GM19467 (cell line): ENCODE data around the gene KCNH6.

Source experiments
- ATAC-seq: cut with Tn5 transposase; IDR thresholded peaks from one replicate; pipeline ENCODE4 v1.9.1; 2021; ENCODE audit warnings: mild to moderate bottlenecking, moderate library complexity; ENCODE audit not compliant: unreplicated experiment

KCNH6 gene

DNA sequence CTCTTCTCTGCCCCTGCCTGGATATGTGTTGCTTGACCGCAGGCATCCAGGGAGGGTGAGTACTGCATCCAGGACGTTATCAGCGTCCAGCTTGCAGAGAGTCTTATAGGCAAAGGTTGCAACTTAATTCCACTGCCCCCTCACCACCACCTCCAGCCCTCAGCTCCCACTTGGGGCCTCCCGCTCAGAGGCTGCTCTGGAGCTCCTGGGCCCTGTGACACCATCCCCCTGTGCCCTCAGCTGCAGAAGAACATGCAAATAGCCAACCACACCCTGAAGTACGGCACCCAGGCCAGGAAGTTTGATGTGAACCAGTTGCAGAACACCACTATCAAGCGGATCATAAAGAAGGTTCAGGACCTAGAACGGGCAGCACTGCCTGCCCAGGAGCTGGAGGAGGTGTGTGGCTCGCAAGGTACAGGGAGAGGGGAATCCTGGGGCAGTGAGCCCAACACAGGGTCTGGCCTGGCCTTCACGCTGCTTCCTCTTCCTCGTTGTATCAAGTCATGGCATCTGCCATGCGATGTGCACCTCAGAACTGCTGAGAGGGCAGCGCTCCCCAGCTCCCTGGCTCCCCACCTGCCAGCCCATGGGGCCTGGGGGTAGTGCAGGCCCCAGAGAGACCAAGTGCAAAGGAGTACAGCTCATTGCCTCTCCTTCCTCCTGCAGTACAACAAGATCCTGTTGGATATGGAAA is 36.7 kb upstream of the KCNH6 start:
- no peak for ATAC-seq

GRCh38 chr17:63487014-63487339 is 36.2 kb upstream of the KCNH6 start:
- ATAC-seq: no peak

- ATAC-seq: no peak
Observed at GRCh38 chr17:63488851-63489250, 34.3 kb upstream of the KCNH6 start.

GRCh38 chr17:63489291-63489690 is 33.9 kb upstream of the KCNH6 start:
- no peak for ATAC-seq

DNA sequence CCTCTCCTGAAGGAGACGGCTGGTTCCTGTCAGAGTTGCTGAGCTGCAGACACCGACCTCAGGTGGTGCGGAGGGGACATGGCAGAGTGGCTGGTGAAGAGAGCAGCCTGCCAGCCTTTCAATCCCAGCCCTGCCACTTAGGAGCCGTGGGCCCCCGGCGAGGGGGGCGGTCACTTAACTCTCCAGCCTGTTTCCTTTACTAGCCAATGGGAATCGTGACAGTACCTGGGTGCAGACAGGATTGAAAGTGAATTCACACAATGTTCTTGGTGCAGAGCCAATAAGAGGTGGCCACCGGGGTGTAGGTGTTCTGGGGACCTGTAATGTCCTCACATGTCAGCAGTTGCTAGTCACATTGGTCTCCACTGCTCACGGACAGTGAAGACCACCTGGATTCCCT is 32.8 kb upstream of the KCNH6 start:
- no peak for ATAC-seq

GRCh38 chr17:63490858-63491400 is 32.2 kb upstream of the KCNH6 start:
- no peak for ATAC-seq

- ATAC-seq: no peak
Observed at GRCh38 chr17:63491413-63491812, 31.7 kb upstream of the KCNH6 start.

DNA sequence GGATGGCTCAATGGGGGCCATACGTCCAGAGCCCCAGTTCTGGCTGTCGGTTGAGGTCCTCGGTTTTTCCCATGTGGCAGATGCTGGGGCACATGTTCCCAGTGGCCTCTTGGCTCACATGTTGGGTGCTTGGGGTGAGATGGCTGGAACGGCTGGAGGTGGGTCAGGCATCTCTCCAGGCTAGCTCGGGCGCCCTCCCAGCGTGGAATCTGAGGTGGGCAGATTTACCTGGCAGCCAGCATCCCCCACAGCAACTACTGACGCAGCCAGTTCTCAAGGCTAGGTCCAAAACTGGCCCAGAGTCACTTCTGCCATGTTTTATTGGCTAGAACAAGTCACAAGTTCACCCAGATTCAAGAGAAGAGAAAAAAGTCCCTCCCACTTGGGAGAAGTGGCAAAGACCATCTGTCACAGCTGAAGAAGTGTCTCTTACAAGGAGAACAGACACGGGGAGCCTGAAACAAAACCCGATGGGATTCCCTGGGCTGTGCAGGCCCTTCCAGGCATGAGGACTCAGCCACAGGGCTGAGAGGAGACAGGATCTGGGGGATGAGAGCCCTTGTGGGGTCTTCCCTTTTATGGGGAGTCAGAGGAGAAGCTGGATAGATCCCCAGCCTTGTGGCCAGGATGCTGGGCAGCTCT is 31.1 kb upstream of the KCNH6 start:
- ATAC-seq: no peak

GRCh38 chr17:63492940-63493339 is 30.2 kb upstream of the KCNH6 start:
- no peak for ATAC-seq

- ATAC-seq: no peak
Observed at GRCh38 chr17:63493411-63493810, 29.7 kb upstream of the KCNH6 start.

- no peak for ATAC-seq
Observed at GRCh38 chr17:63494300-63494928, 28.7 kb upstream of the KCNH6 start.

- ATAC-seq: no peak
Observed at GRCh38 chr17:63495491-63495890, 27.7 kb upstream of the KCNH6 start.

GRCh38 chr17:63496177-63496576 is 27.0 kb upstream of the KCNH6 start:
- ATAC-seq: no peak

GRCh38 chr17:63496663-63497400 is 26.3 kb upstream of the KCNH6 start:
- ATAC-seq: no peak

DNA sequence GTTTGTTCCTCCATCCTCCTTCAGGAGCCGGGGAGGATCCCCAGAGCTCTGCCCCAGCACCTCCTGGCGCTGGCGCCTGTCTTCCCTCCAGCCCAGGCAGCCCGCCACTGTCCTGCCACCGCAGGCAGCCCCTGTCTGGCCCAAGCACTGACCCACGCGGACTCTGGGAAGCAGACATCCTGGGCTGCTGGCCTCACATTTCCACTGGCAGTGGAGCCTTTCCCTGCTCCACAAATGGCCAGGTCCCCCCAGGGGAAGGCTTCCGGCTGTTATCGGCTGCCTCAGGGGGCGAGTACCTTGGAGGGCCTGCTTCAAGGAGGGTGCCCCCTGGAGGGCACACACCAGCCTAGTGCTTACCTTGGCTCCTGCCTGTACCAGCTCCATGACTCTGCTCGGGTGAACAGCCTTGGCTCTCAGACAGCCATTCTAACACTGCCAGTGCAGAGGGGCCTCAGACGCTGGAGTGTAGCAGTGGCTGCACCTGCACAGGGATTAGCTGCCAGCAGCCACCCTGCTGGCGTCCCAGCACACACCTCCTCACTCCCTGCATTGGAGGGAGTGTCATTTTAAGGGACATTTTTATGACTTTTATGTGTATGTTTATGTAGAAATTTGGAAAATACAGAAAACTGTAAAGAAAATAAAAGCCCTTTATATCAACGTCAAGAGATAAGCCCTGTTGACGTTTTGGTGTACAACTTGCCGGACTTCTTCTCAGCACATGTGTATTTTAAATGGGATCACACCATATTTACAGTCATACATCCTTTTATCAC is 25.3 kb upstream of the KCNH6 start:
- no peak for ATAC-seq

DNA sequence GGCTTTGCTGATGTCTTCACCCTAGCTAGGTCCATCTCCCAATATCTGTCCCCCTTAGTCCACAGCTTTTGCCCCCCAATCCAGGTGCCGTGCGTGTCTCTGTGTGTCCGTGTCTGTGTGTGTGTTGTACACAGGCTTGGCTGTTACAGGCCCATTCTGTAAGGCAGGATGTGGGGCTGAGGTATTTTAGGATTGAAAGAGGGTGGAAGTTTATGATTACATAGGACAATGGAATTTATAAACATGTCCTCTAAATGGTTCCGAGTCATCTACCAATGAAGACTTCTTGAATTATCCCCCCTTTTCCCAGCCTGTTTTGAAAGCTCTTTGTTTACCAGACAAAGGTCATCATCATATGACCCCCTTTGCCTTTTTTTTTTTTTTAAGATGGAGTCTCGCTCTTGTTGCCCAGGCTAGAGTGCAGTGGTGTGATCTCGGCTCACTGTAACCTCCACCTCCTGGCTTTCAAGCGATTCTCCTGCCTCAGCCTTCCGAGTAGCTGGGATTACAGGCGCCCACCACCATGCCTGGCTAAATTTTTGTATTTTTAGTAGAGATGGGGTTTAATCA is 24.4 kb upstream of the KCNH6 start:
- ATAC-seq: no peak

DNA sequence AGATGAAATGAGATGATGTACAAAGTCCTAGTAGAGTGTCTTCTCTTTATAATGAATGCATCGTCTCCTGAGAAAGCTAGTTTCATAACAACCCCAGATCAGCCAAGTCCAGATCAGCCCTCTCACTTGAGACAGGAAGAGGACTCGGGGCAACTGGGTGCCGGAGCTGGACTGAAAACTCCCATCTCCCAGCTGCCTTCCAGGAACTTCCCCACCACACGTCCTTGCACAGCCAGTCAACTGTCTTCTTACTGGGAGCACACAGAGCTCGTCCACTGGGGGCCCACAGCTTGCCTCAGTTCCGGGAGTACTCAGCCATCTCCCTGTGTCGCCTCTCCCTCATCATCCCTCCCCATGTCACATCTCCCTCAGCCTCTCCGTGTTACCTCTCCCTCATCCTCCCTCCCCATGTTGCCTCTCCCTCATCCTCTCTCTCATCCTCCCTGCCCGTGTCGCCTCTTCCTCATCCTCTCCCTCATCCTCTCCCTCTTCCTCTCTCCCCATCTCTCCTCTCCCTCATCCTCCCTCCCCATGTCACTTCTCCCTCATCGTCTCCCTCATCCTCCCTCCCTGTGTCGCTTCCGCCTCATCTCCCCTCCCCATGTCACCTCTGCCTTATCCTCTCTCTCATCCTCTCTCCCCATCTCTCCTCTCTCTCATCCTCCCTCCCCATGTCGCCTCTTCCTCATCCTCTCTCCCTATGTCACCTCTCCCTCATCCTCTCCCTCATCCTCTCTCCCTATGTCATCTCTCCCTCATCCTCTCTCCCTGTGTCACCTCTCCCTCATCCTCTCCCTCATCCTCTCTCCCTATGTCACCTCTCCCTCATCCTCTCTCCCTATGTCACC is 22.4 kb upstream of the KCNH6 start:
- ATAC-seq: no peak

GRCh38 chr17:63503341-63503705 is 19.8 kb upstream of the KCNH6 start:
- ATAC-seq: no peak

DNA sequence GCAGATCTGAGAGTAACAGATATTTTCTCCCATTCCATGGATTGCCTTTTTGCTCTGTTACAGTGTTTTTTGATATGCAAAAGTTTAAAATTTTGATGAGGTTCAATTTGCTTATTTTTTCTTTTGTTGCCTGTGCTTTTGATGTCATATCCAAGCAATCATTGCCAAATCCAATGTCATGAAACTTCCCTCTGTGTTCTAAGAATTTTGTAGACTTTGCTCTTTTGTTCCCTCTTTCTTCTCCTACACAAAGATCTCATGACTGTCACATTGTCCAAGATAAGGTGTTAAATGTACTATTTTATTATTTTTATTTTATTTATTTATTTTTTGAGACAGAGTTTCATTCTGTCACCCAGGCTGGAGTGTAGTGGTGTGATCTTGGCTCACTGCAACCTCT is 18.9 kb upstream of the KCNH6 start:
- ATAC-seq: no peak

DNA sequence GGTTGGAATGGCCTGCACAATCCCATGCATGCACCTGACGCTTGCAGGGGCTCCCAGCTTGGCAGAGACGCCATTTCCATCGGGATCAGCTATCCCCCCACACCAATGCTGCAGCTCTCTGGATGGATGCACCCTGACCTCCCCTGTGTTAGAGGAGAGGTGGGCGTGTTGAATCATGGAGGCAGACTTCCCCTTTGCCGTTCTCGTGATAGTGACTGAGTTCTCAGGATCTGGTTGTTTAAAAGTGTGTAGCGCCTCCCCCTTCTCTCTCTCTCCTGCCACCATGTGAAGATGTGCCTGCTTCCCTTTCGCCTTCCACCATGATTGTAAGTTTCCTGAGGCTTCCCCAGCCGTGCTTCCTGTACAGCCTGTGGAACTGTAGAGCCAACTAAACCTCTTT is 17.8 kb upstream of the KCNH6 start:
- ATAC-seq: no peak
